Peyer's patch (tissue), 4 donors: Measurements from ENCODE around the gene SLC7A14.

Source experiments
- CTCF ChIP-seq, 6 experiments: fragments of 450-650 bp in 4 of 6; fragments of 200-600 bp in 2 of 6; sonication (generic) in 1 of 6; IDR thresholded peaks; one replicate each; pipeline ENCODE4 v1.5.1; 2017 to 2019; ENCODE audit warnings: antibody characterized with exemption in 6 of 6, mild to moderate bottlenecking in 3 of 6, moderate library complexity in 1 of 6
- POLR2A ChIP-seq, 2 donors: fragments of 450-650 bp; IDR thresholded peaks; one replicate each; pipeline ENCODE4 v1.5.1; 2017; ENCODE audit warnings: antibody characterized with exemption in 2 of 2, mild to moderate bottlenecking in 2 of 2, moderate library complexity in 2 of 2

GRCh38 chr3:170476291-170476690 is 109.6 kb downstream of the SLC7A14 start:
- no peak for TF ChIP-seq CTCF (IDR thresholded peaks at IDR 0.05)
- no peak for TF ChIP-seq POLR2A (IDR thresholded peaks at IDR 0.05)
